ENCODE data around the gene DIAPH2.

The DIAPH2 gene

DNA sequence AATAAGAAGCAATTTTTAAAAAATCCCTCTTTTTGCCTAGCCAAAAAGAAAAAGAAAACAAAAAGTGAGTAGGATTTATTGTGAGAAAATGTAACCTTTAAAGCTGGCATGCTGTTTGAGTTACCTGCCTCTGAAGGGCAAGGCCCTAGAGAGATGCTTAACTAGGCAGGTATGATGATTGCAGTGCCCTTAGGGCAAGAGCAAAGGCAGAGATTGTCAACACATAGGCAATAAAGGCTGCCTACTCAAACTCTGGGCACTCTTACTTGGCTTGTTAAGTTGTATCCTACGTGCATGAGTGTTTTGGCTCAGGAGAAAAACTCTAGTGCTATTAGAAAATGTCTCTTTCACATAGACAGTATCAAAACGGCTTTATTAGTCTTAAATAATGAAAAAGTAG, 505.0 kb downstream of the DIAPH2 start:
- no peaks in the 10 kb centered on the region for H3K27me3 Mint-ChIP-seq (ENCODE audit: low read depth)
- H3K4me1 Mint-ChIP-seq (ENCODE audit: low read depth): no peaks in the 10 kb centered on the region
- no peaks in the 10 kb centered on the region for H3K9me3 Mint-ChIP-seq
- H3K36me3 Mint-ChIP-seq (ENCODE audit: low read depth): no peaks in the 10 kb centered on the region
- H3K27ac Mint-ChIP-seq: no peak overlapping the region
- H3K4me3 Mint-ChIP-seq: no peak overlapping the region
- DNase-seq (ENCODE audit: low spot score): no peak

DNA sequence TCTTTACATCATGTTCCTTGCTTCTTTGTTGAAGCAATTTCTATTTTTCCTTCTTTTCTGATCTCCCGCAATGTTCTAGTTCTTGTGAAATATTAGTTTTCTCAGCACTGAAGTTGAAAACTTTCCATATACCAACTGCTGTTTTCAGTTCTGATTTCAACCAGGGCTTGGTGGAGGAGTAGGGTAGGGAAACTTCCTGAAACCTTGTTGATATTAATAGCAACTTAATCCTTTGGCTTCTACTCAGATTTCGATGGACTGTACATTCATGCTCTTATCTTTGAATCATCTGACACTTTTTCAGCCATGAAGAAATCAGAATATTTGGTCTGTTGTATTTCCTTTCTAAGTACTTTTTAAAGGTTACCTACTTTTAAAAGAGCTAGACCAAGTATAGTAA, 514.9 kb downstream of the DIAPH2 start:
- no peak for DNase-seq (ENCODE audit: low spot score)
- no peak overlapping the region for H3K4me3 Mint-ChIP-seq

GRCh38 chrX:97200454-97200853, 515.8 kb downstream of the DIAPH2 start:
- no peak overlapping the region for H3K4me3 Mint-ChIP-seq
- H3K9me3 Mint-ChIP-seq: peaks cover 11% of the 10 kb centered on the region
- no peak overlapping the region for H3K27ac Mint-ChIP-seq
- H3K36me3 Mint-ChIP-seq (ENCODE audit: low read depth): no peaks in the 10 kb centered on the region
- no peaks in the 10 kb centered on the region for H3K4me1 Mint-ChIP-seq (ENCODE audit: low read depth)
- H3K27me3 Mint-ChIP-seq (ENCODE audit: low read depth): no peaks in the 10 kb centered on the region
- no peak for DNase-seq (ENCODE audit: low spot score)

More for the DNA sequence above, 514.9 kb downstream of the DIAPH2 start:
- H3K27me3 Mint-ChIP-seq (ENCODE audit: low read depth): no peaks in the 10 kb centered on the region
- no peaks in the 10 kb centered on the region for H3K4me1 Mint-ChIP-seq (ENCODE audit: low read depth)
- H3K36me3 Mint-ChIP-seq (ENCODE audit: low read depth): no peaks in the 10 kb centered on the region
- no peak overlapping the region for H3K27ac Mint-ChIP-seq
- H3K9me3 Mint-ChIP-seq: peaks cover 10% of the 10 kb centered on the region

DNA sequence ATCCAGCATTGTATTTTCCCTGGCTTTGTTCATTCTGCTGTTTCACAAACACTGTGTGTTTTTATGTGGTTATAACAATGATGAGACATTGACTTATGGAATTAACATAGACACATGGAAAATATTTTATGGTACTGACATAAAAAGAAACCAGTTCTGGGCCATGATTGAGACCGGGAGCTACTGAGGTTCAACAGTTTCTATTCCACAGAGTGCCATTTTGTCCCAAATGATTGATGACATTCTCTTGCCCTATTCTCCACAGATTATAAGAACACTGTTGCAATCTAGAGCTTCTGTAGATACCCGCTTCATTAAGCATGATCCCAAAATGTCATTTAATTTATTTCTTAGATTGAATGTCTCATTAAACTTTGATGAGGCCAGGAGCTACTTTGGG, 525.9 kb downstream of the DIAPH2 start:
- no peak for DNase-seq (ENCODE audit: low spot score)
- H3K36me3 Mint-ChIP-seq (ENCODE audit: low read depth): no peaks in the 10 kb centered on the region
- H3K4me3 Mint-ChIP-seq: no peak overlapping the region
- no peaks in the 10 kb centered on the region for H3K9me3 Mint-ChIP-seq
- no peaks in the 10 kb centered on the region for H3K27me3 Mint-ChIP-seq (ENCODE audit: low read depth)
- H3K4me1 Mint-ChIP-seq (ENCODE audit: low read depth): no peaks in the 10 kb centered on the region
- no peak overlapping the region for H3K27ac Mint-ChIP-seq

DNA sequence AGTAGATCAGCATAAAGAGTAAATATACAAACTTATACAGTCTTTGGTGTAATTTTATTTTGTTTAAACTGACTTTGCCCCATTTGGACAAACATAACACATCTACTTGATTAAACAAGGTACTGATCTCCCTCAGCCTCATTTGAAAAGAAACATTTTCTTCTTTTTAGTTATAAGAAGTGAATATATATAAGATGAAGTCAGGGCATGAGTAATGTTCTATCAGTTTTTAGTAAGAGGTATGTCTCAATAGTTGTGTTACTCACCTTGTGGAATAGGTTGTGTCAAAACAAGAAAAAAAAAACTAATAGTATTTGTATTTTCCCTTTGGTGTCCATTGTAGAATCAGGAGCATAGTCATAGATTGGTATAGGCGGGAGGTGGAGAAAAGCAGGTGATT, 526.4 kb downstream of the DIAPH2 start:
- H3K27me3 Mint-ChIP-seq (ENCODE audit: low read depth): no peaks in the 10 kb centered on the region
- H3K27ac Mint-ChIP-seq: no peak overlapping the region
- no peaks in the 10 kb centered on the region for H3K36me3 Mint-ChIP-seq (ENCODE audit: low read depth)
- H3K4me1 Mint-ChIP-seq (ENCODE audit: low read depth): no peaks in the 10 kb centered on the region
- H3K9me3 Mint-ChIP-seq: no peaks in the 10 kb centered on the region
- DNase-seq (ENCODE audit: low spot score): no peak
- H3K4me3 Mint-ChIP-seq: no peak overlapping the region

GRCh38 chrX:97215186-97215585, 530.5 kb downstream of the DIAPH2 start:
- Mint-ChIP-seq H3K27ac (no peak overlapping the region), H3K36me3 (ENCODE audit: low read depth) (no peaks in the 10 kb centered on the region), H3K4me1 (ENCODE audit: low read depth) (no peaks in the 10 kb centered on the region)

GRCh38 chrX:97224148-97224547, 539.5 kb downstream of the DIAPH2 start:
- Mint-ChIP-seq H3K9me3 (no peaks in the 10 kb centered on the region), H3K4me3 (no peak overlapping the region), H3K36me3 (ENCODE audit: low read depth) (no peaks in the 10 kb centered on the region), H3K27ac (no peak overlapping the region), H3K4me1 (ENCODE audit: low read depth) (no peaks in the 10 kb centered on the region), H3K27me3 (ENCODE audit: low read depth) (no peaks in the 10 kb centered on the region)
- no peak for DNase-seq (ENCODE audit: low spot score)

More at GRCh38 chrX:97215186-97215585, 530.5 kb downstream of the DIAPH2 start:
- no peak for DNase-seq (ENCODE audit: low spot score)
- H3K27me3 Mint-ChIP-seq (ENCODE audit: low read depth): no peaks in the 10 kb centered on the region
- H3K4me3 Mint-ChIP-seq: no peak overlapping the region
- no peaks in the 10 kb centered on the region for H3K9me3 Mint-ChIP-seq

- Mint-ChIP-seq H3K4me3 (no peak overlapping the region), H3K4me1 (ENCODE audit: low read depth) (no peaks in the 10 kb centered on the region), H3K27ac (no peak overlapping the region), H3K36me3 (ENCODE audit: low read depth) (no peaks in the 10 kb centered on the region), H3K9me3 (no peaks in the 10 kb centered on the region), H3K27me3 (ENCODE audit: low read depth) (no peaks in the 10 kb centered on the region)
- DNase-seq (ENCODE audit: low spot score): no peak
Observed at GRCh38 chrX:97229318-97229717, 544.7 kb downstream of the DIAPH2 start.

DNA sequence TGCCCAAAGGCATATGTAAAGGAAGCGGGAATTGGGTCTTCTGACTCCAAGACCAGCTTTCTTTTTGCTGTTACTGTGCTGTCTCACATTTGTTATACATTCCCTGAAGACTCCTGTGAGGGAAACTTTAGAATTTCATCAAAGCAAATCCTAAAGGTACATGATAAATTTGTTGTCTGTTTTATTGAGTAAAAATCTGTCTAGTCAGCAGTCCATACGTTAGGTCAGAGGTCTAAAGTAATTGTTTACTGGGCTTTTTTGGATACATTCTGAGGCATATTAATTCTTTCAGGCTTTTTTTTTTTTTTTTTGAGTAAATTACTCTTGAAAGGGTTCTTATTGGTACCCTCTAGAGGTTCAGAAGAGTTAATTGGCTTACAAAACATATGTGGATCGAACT, 546.3 kb downstream of the DIAPH2 start:
- Mint-ChIP-seq H3K27ac (no peak overlapping the region), H3K9me3 (no peaks in the 10 kb centered on the region), H3K4me1 (ENCODE audit: low read depth) (no peaks in the 10 kb centered on the region), H3K36me3 (ENCODE audit: low read depth) (no peaks in the 10 kb centered on the region), H3K4me3 (no peak overlapping the region), H3K27me3 (ENCODE audit: low read depth) (no peaks in the 10 kb centered on the region)
- DNase-seq (ENCODE audit: low spot score): no peak

GRCh38 chrX:97234471-97235081, 549.9 kb downstream of the DIAPH2 start:
- no peaks in the 10 kb centered on the region for H3K4me1 Mint-ChIP-seq (ENCODE audit: low read depth)
- no peaks in the 10 kb centered on the region for H3K36me3 Mint-ChIP-seq (ENCODE audit: low read depth)
- no peaks in the 10 kb centered on the region for H3K9me3 Mint-ChIP-seq
- no peaks in the 10 kb centered on the region for H3K27me3 Mint-ChIP-seq (ENCODE audit: low read depth)
- no peak overlapping the region for H3K4me3 Mint-ChIP-seq
- no peak overlapping the region for H3K27ac Mint-ChIP-seq
- DNase-seq (ENCODE audit: low spot score): no peak

DNA sequence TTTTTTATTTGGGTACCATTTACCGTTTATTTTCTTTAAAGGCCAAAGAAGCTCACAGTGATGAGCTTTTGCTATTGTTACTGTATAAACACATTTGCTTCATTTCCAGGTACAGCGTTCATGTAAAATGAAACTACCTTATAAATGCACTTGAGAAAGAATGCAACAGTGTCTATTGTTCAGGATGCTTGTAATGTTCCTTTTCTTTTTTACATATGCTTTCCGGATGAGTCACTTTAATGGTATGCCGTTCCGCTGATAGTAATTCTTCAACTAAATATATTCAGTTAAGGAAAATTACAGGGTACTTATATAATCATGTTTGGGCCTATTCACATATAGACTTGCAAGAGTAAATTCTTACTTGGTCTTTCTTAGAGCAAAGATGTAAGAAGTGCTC, 554.0 kb downstream of the DIAPH2 start:
- H3K4me3 Mint-ChIP-seq: no peak overlapping the region
- no peaks in the 10 kb centered on the region for H3K4me1 Mint-ChIP-seq (ENCODE audit: low read depth)

DNA sequence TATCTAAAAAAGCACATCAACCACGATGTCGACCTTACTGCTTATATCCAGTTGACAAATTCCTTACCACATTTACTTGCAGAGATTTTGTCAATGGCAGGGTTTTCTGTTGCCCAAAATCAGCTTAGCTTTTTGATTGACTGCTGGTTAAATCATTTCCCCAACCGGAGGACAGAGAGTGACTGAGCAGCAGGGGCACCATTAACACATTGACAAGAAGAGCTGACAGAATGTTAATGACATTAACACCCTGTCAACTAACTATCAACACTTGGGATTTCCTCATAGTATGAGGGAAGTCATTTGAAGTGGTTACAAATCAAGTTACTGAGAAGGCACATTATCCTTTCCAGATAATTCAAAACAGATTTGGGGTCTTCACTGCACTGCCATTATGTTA, 567.5 kb downstream of the DIAPH2 start:
- no peak overlapping the region for H3K4me3 Mint-ChIP-seq
- no peaks in the 10 kb centered on the region for H3K9me3 Mint-ChIP-seq
- H3K36me3 Mint-ChIP-seq (ENCODE audit: low read depth): no peaks in the 10 kb centered on the region
- DNase-seq (ENCODE audit: low spot score): no peak
- H3K4me1 Mint-ChIP-seq (ENCODE audit: low read depth): no peaks in the 10 kb centered on the region
- no peaks in the 10 kb centered on the region for H3K27me3 Mint-ChIP-seq (ENCODE audit: low read depth)
- H3K27ac Mint-ChIP-seq: no peak overlapping the region

More for the DNA sequence above, 554.0 kb downstream of the DIAPH2 start:
- Mint-ChIP-seq H3K36me3 (ENCODE audit: low read depth) (no peaks in the 10 kb centered on the region), H3K9me3 (no peaks in the 10 kb centered on the region), H3K27ac (no peak overlapping the region), H3K27me3 (ENCODE audit: low read depth) (no peaks in the 10 kb centered on the region)
- DNase-seq (ENCODE audit: low spot score): no peak

GRCh38 chrX:97260679-97261078, 576.0 kb downstream of the DIAPH2 start:
- no peaks in the 10 kb centered on the region for H3K9me3 Mint-ChIP-seq
- H3K4me1 Mint-ChIP-seq (ENCODE audit: low read depth): no peaks in the 10 kb centered on the region
- H3K27ac Mint-ChIP-seq: no peak overlapping the region
- H3K36me3 Mint-ChIP-seq (ENCODE audit: low read depth): peaks cover 2% of the 10 kb centered on the region
- no peak for DNase-seq (ENCODE audit: low spot score)
- no peaks in the 10 kb centered on the region for H3K27me3 Mint-ChIP-seq (ENCODE audit: low read depth)
- H3K4me3 Mint-ChIP-seq: no peak overlapping the region

DNA sequence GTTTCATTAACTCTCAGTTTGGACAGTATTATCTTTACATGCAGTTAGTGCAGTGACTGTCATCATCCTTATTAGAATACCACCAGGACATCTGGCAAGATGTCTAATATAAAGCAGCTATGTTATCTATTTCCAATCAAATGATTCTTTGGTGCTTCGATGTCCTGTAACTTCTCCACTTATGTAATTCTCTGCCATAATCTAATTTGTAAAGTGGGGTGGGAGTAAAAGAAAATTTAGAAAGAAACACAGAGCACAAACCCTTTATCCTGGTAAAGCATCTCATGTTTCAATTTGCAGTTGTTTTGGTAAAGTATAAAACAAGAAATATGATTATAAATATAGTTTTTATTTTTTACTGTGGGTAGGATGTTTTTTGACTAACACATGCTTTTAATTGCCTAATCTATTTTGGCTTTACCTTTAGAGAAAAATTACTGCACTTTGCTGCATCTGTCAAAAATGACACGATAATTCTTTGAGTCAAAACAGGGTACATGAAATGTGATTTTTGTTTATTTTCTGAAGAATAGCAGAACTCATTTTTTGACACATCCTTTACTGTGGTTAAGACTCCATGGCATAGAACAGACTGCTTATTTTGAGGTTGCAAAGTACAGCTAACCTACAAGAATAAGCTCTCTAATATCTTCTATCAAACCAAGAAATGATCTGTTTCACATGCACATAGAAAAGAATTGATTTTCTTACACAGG, 581.9 kb downstream of the DIAPH2 start:
- Mint-ChIP-seq H3K36me3 (ENCODE audit: low read depth) (no peaks in the 10 kb centered on the region), H3K4me1 (ENCODE audit: low read depth) (no peaks in the 10 kb centered on the region), H3K27me3 (ENCODE audit: low read depth) (no peaks in the 10 kb centered on the region), H3K27ac (no peak overlapping the region), H3K9me3 (no peaks in the 10 kb centered on the region), H3K4me3 (no peak overlapping the region)
- no peak for DNase-seq (ENCODE audit: low spot score)
